Activated CD4-positive, alpha-beta T cell treated with anti-CD3 and anti-CD28 coated beads for 36 hours (primary cell): ENCODE measurements around the gene PIGQ. TPM values are rescaled to one million over a fixed set of nuclear protein-coding genes. Genes with fewer than 3 reads are reported as not detected.

ENCODE experiments used
- ATAC-seq: fragments of 200-7000 bp; cut with Tn5 transposase; one replicate; pipeline ENCODE4 v1.10.0; 2021; ENCODE audit warnings: mild to moderate bottlenecking, moderate library complexity
- CTCF ChIA-PET: fragments of 350-600 bp; sonication (Branson Sonifier 250); formaldehyde crosslinking; loops from one replicate; lab custom pipeline; 2021; ENCODE audit warnings: antibody characterized with exemption; lab: Charles Lee
- POLR2A ChIA-PET: fragments of 350-600 bp; sonication (Branson Sonifier 250); formaldehyde crosslinking; loops from one replicate; lab custom pipeline; 2021; ENCODE audit warnings: antibody characterized with exemption, inconsistent platforms; lab: Charles Lee
- DNase-seq: peaks from one replicate; pipeline ENCODE4 v3.0.0-alpha.2; 2020
- H3K27ac Mint-ChIP-seq: one replicate; pipeline ENCODE4 v1.8.0; 2021; ENCODE audit warnings: mixed read lengths
- H3K27me3 Mint-ChIP-seq: one replicate; pipeline ENCODE4 v1.8.0; 2021; ENCODE audit warnings: mixed read lengths
- H3K36me3 Mint-ChIP-seq: one replicate; pipeline ENCODE4 v1.8.0; 2021; ENCODE audit warnings: low read depth, mixed read lengths
- H3K4me1 Mint-ChIP-seq: one replicate; pipeline ENCODE4 v1.8.0; 2021; ENCODE audit warnings: mixed read lengths
- H3K4me3 Mint-ChIP-seq: one replicate; pipeline ENCODE4 v1.8.0; 2021; ENCODE audit warnings: mild to moderate bottlenecking, moderate library complexity, mixed read lengths
- H3K9me3 Mint-ChIP-seq: one replicate; pipeline ENCODE4 v1.8.0; 2021; ENCODE audit warnings: low read depth, mixed read lengths
- intact Hi-C, 2 experiments: fragments of 100-400 bp; cut with DNase I in 1 of 2; cut with micrococcal nuclease in 1 of 2; formaldehyde crosslinking; loops; one replicate each; pipeline versions ENCODE4 v1.14.2 to v1.15.1; 2022 to 2024; cut with DNase I, micrococcal nuclease
- total RNA-seq, 2 experiments: library from RNA; stranded (reverse); gene quantifications; one replicate each; pipeline ENCODE4 v1.2.3, GENCODE V29; 2021

The PIGQ gene
- total RNA-seq, 2 experiments from 2014 or later, result 24.2 to 24.7 TPM

GRCh38 chr16:548586-548985 is 21.2 kb upstream of the PIGQ start:
- ATAC-seq (no peak), DNase-seq (no peak)
- no peak overlapping the region for H3K27ac Mint-ChIP-seq
- ChIA-PET CTCF (no interaction called here), POLR2A (no interaction called here)
- peaks cover 2% of the 10 kb centered on the region for H3K36me3 Mint-ChIP-seq
- peaks cover 1% of the 10 kb centered on the region for H3K4me1 Mint-ChIP-seq
- H3K27me3 Mint-ChIP-seq, result no peaks in the 10 kb centered on the region
- no peak overlapping the region for H3K4me3 Mint-ChIP-seq
- intact Hi-C loops, result no loop called here
- H3K9me3 Mint-ChIP-seq, result no peaks in the 10 kb centered on the region

GRCh38 chr16:549544-550263 is 20.1 kb upstream of the PIGQ start:
- ATAC-seq, result no peak

GRCh38 chr16:551210-551609 is 18.6 kb upstream of the PIGQ start:
- H3K4me1 Mint-ChIP-seq, result no peaks in the 10 kb centered on the region
- CTCF ChIA-PET, result interaction anchor here (0.6 kb wide), 1 partner anchor 454 kb away, joined by 3 read pairs; no protein-coding TSS in a partner anchor
- H3K27me3 Mint-ChIP-seq, result no peaks in the 10 kb centered on the region
- no peak overlapping the region for H3K27ac Mint-ChIP-seq
- H3K4me3 Mint-ChIP-seq, result no peak overlapping the region
- intact Hi-C loops, result no loop called here
- DNase-seq (no peak), ATAC-seq (no peak)
- POLR2A ChIA-PET, result no interaction called here
- H3K9me3 Mint-ChIP-seq, result no peaks in the 10 kb centered on the region
- H3K36me3 Mint-ChIP-seq, result peaks cover 2% of the 10 kb centered on the region

More at GRCh38 chr16:549544-550263, 20.1 kb upstream of the PIGQ start:
- Mint-ChIP-seq H3K27me3 (no peaks in the 10 kb centered on the region), H3K4me1 (peaks cover 1% of the 10 kb centered on the region), H3K36me3 (peaks cover 2% of the 10 kb centered on the region), H3K27ac (no peak overlapping the region), H3K4me3 (no peak overlapping the region), H3K9me3 (no peaks in the 10 kb centered on the region)
- intact Hi-C loops, result no loop called here
- no peak for DNase-seq
- POLR2A ChIA-PET, result no interaction called here
- CTCF ChIA-PET, result no interaction called here

GRCh38 chr16:552171-552570 is 17.6 kb upstream of the PIGQ start:
- no peaks in the 10 kb centered on the region for H3K4me1 Mint-ChIP-seq
- intact Hi-C loops, result no loop called here
- H3K27ac Mint-ChIP-seq, result no peak overlapping the region
- no peak for ATAC-seq
- H3K9me3 Mint-ChIP-seq, result no peaks in the 10 kb centered on the region
- no peaks in the 10 kb centered on the region for H3K27me3 Mint-ChIP-seq
- no peak overlapping the region for H3K4me3 Mint-ChIP-seq
- ChIA-PET POLR2A (no interaction called here), CTCF (no interaction called here)
- peaks cover 2% of the 10 kb centered on the region for H3K36me3 Mint-ChIP-seq
- no peak for DNase-seq

GRCh38 chr16:553601-554296 is 16.0 kb upstream of the PIGQ start:
- DNase-seq (no peak), ATAC-seq (no peak)
- peaks cover 2% of the 10 kb centered on the region for H3K36me3 Mint-ChIP-seq
- CTCF ChIA-PET, result no interaction called here
- no peaks in the 10 kb centered on the region for H3K9me3 Mint-ChIP-seq
- H3K4me3 Mint-ChIP-seq, result no peak overlapping the region
- peaks cover 6% of the 10 kb centered on the region for H3K27me3 Mint-ChIP-seq
- H3K4me1 Mint-ChIP-seq, result no peaks in the 10 kb centered on the region
- H3K27ac Mint-ChIP-seq, result no peak overlapping the region
- POLR2A ChIA-PET, result no interaction called here
- intact Hi-C loops, result no loop called here

GRCh38 chr16:554297-554621 is 15.5 kb upstream of the PIGQ start:
- Mint-ChIP-seq H3K27ac (no peak overlapping the region), H3K4me3 (no peak overlapping the region), H3K27me3 (peaks cover 6% of the 10 kb centered on the region), H3K9me3 (no peaks in the 10 kb centered on the region), H3K36me3 (no peaks in the 10 kb centered on the region), H3K4me1 (no peaks in the 10 kb centered on the region)
- ChIA-PET CTCF (no interaction called here), POLR2A (no interaction called here)
- DNase-seq, result no peak
- intact Hi-C loops, result no loop called here
- ATAC-seq, result no peak

- ATAC-seq (no peak), DNase-seq (no peak)
- no peaks in the 10 kb centered on the region for H3K36me3 Mint-ChIP-seq
- no peak overlapping the region for H3K27ac Mint-ChIP-seq
- peaks cover 6% of the 10 kb centered on the region for H3K27me3 Mint-ChIP-seq
- intact Hi-C loops, result no loop called here
- ChIA-PET POLR2A (no interaction called here), CTCF (no interaction called here)
- H3K4me3 Mint-ChIP-seq, result no peak overlapping the region
- H3K9me3 Mint-ChIP-seq, result no peaks in the 10 kb centered on the region
- no peaks in the 10 kb centered on the region for H3K4me1 Mint-ChIP-seq
Observed at GRCh38 chr16:554640-555365, 15.0 kb upstream of the PIGQ start.

- Mint-ChIP-seq H3K9me3 (no peaks in the 10 kb centered on the region), H3K4me3 (no peak overlapping the region), H3K36me3 (no peaks in the 10 kb centered on the region), H3K4me1 (no peaks in the 10 kb centered on the region), H3K27me3 (peaks cover 6% of the 10 kb centered on the region), H3K27ac (no peak overlapping the region)
- ChIA-PET CTCF (no interaction called here), POLR2A (no interaction called here)
- no peak for DNase-seq
- ATAC-seq, result no peak
- intact Hi-C loops, result no loop called here
Observed at GRCh38 chr16:555528-556473, 14.0 kb upstream of the PIGQ start.

- POLR2A ChIA-PET, result no interaction called here
- DNase-seq (no peak), ATAC-seq (no peak)
- Mint-ChIP-seq H3K4me1 (no peaks in the 10 kb centered on the region), H3K27ac (no peak overlapping the region), H3K27me3 (peaks cover 6% of the 10 kb centered on the region), H3K4me3 (no peak overlapping the region), H3K9me3 (no peaks in the 10 kb centered on the region), H3K36me3 (no peaks in the 10 kb centered on the region)
- CTCF ChIA-PET, result no interaction called here
- intact Hi-C loops, result no loop called here
Observed at GRCh38 chr16:556474-557173, 13.1 kb upstream of the PIGQ start.

- POLR2A ChIA-PET, result no interaction called here
- Mint-ChIP-seq H3K27ac (no peak overlapping the region), H3K9me3 (no peaks in the 10 kb centered on the region), H3K27me3 (peaks cover 9% of the 10 kb centered on the region), H3K36me3 (no peaks in the 10 kb centered on the region), H3K4me3 (no peak overlapping the region), H3K4me1 (no peaks in the 10 kb centered on the region)
- CTCF ChIA-PET, result interaction anchor here (0.6 kb wide), 1 partner anchor 33 kb away, joined by 3 read pairs; no protein-coding TSS in a partner anchor
- DNase-seq (no peak), ATAC-seq (no peak)
- intact Hi-C loops, result no loop called here
Observed at GRCh38 chr16:557463-558297, 12.1 kb upstream of the PIGQ start.
